IPS-20b (cell line): ENCODE data around the gene LAMA2.
"Not testable (repeated sequence)": the region's sequence is repeated elsewhere in the genome, so short reads cannot be mapped to it uniquely, and the experiment has no call there.

ENCODE experiments used
- H3K27ac ChIP-seq: one replicate; pipeline ENCODE4 v1.5.1; 2013; ENCODE audit warnings: low read length
- H3K27me3 ChIP-seq: 2 replicates; pipeline ENCODE4 v1.6.1; 2013; ENCODE audit warnings: mild to moderate bottlenecking, low read length, inconsistent platforms; ENCODE audit not compliant: insufficient read depth
- H3K36me3 ChIP-seq: 2 replicates; pipeline ENCODE4 v1.6.1; 2013; ENCODE audit warnings: low read depth, mild to moderate bottlenecking, inconsistent platforms, low read length, moderate library complexity; ENCODE audit not compliant: insufficient read depth
- H3K4me1 ChIP-seq: 2 replicates; pipeline ENCODE4 v1.6.1; 2013; ENCODE audit warnings: mild to moderate bottlenecking, control low read depth, inconsistent platforms, low read length, moderate library complexity; ENCODE audit not compliant: insufficient read depth
- H3K4me3 ChIP-seq: 2 replicates; pipeline ENCODE4 v1.5.1; 2013; ENCODE audit warnings: mild to moderate bottlenecking, low read length, inconsistent platforms
- H3K9ac ChIP-seq: 2 replicates; pipeline ENCODE4 v1.6.1; 2013; ENCODE audit warnings: low read depth, mild to moderate bottlenecking, inconsistent platforms, low read length, moderate library complexity
- H3K9me3 ChIP-seq: 2 replicates; pipeline ENCODE4 v1.6.1; 2013; ENCODE audit warnings: mild to moderate bottlenecking, low read depth, low read length, inconsistent platforms; ENCODE audit not compliant: insufficient read depth

The LAMA2 gene

DNA sequence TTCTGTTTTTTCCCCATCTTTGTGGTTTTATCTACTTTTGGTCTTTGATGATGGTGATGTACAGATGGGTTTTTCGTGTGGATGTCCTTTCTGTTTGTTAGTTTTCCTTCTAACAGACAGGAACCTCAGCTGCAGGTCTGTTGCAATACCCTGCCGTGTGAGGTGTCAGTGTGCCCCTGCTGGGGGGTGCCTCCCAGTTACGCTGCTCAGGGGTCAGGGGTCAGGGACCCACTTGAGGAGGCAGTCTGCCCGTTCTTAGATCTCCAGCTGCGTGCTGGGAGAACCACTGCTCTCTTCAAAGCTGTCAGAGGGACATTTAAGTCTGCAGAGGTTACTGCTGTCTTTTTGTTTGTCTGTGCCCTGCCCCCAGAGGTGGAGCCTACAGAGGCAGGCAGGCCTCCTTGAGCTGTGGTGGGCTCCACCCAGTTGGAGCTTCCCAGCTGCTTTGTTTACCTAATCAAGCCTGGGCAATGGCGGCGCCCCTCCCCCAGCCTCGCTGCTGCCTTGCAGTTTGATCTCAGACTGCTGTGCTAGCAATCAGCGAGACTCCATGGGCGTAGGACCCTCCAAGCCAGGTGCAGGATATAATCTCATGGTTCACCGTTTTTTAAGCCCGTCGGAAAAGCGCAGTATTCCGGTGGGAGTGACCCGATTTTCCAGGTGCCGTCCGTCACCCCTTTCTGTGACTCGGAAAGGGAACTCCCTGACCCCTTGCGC is 289.5 kb downstream of the LAMA2 start:
- H3K36me3 ChIP-seq, H3K27ac ChIP-seq, H3K27me3 ChIP-seq, H3K4me1 ChIP-seq, H3K9me3 ChIP-seq: not testable (repeated sequence)
- Histone ChIP-seq H3K4me3 (peak overlapping the region; percentile 59; the same call in 1 of the 2 replicates), H3K9ac (0 out of 2 replicates have a peak overlapping the region, but pooled peaks have one; percentile 32)

- H3K27ac ChIP-seq = no peak overlapping the region
- no peak overlapping the region for H3K4me3 ChIP-seq
- no peaks in the 10 kb centered on the region for H3K36me3 ChIP-seq
- H3K27me3 ChIP-seq = peaks cover 4% of the 10 kb centered on the region; the same call in 1 of the 2 replicates
- H3K4me1 ChIP-seq = no peaks in the 10 kb centered on the region
- no peak overlapping the region for H3K9ac ChIP-seq
- H3K9me3 ChIP-seq = no peaks in the 10 kb centered on the region
Measured at GRCh38 chr6:129175066-129175465, 292.1 kb downstream of the LAMA2 start.

DNA sequence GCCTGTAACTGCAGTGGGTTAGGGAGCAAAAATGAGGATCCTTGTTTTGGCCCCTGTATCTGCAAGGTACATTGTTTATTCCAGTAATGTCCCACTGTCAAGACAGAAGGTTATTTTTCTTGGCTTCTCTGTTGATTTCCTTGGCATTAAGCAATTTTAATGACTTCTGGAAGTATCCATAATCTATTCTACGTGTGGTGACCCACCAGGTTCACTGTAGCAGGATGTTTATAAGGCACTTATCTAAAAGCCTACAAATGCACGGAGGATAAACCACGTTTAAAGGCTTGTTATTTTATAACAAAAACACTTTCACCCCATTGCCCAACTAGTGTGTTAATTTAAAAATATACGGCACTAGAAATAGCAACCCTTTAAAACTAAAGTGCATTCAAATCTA is 294.9 kb downstream of the LAMA2 start:
- Histone ChIP-seq H3K4me3 (no peak overlapping the region), H3K4me1 (no peaks in the 10 kb centered on the region), H3K36me3 (no peaks in the 10 kb centered on the region), H3K27ac (no peak overlapping the region), H3K27me3 (peaks cover 4% of the 10 kb centered on the region; the same call in 1 of the 2 replicates), H3K9me3 (no peaks in the 10 kb centered on the region), H3K9ac (no peak overlapping the region)

DNA sequence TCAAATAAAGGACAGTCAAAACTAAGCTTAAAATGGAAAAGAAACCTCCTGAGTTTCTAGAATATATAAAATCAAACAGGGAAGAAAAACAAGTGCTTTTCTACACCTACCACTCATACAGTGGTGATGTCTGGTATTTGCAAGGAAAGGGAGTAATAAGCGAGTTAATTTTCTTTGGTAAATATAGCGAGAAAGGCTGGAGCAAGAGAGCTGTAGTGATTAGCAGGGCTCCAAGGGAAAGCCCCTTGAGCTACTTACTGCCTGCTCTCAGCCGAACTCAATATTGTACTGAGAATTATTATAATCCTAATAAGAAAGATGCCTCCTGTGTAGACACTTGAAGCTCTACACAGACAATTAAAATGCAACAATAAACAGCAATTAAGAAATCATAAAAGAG is 296.3 kb downstream of the LAMA2 start:
- H3K27me3 ChIP-seq = no peaks in the 10 kb centered on the region
- H3K4me3 ChIP-seq = no peak overlapping the region
- H3K9ac ChIP-seq = no peak overlapping the region
- H3K9me3 ChIP-seq = no peaks in the 10 kb centered on the region
- no peaks in the 10 kb centered on the region for H3K36me3 ChIP-seq
- no peaks in the 10 kb centered on the region for H3K4me1 ChIP-seq
- no peak overlapping the region for H3K27ac ChIP-seq

DNA sequence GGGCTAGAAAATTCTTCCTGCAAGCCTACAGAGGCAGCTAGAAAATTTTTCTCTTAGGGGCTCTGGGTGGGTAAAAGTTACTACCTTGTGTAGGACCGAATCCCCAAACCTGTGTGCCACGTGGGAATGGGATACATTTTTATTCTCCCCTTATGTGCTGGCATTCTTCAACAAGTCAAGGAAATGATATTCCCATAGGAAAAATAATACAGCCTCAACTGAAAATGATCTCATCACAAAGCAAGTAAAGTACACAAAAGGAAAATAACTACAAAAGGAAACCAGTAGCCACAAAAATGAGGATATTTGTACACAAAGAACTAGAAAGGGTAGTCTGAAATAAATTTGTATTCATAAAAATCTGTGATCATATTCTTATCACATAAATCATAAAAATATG is 298.1 kb downstream of the LAMA2 start:
- no peak overlapping the region for H3K27ac ChIP-seq
- H3K9me3 ChIP-seq = no peaks in the 10 kb centered on the region
- no peaks in the 10 kb centered on the region for H3K36me3 ChIP-seq
- H3K4me1 ChIP-seq = no peaks in the 10 kb centered on the region
- no peak overlapping the region for H3K9ac ChIP-seq
- H3K4me3 ChIP-seq = no peak overlapping the region
- no peaks in the 10 kb centered on the region for H3K27me3 ChIP-seq

DNA sequence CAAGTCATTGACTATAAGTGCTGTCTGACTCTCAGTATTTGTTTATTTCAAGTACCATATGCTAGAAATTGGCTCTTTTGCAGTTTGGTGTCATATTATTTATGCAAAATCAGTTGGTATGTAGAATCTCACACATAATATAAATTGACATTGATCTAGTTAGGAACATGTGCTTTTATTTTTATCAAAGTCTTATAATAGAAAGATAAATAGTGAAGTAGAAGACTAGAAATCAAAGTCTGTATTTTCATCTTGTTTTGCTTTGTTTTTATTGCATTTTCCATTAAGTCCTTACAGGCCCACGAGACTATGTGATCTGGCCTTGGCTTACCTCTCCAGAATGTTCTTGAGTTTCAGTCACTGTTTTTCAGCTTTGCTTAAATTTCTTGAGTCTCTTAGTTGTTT is 300.3 kb downstream of the LAMA2 start:
- H3K4me1 ChIP-seq = no peaks in the 10 kb centered on the region
- H3K9ac ChIP-seq = no peak overlapping the region
- H3K27me3 ChIP-seq = no peaks in the 10 kb centered on the region
- no peak overlapping the region for H3K4me3 ChIP-seq
- no peak overlapping the region for H3K27ac ChIP-seq
- no peaks in the 10 kb centered on the region for H3K9me3 ChIP-seq
- no peaks in the 10 kb centered on the region for H3K36me3 ChIP-seq

- Histone ChIP-seq H3K4me3 (no peak overlapping the region), H3K27ac (no peak overlapping the region), H3K9ac (no peak overlapping the region), H3K4me1 (no peaks in the 10 kb centered on the region), H3K36me3 (no peaks in the 10 kb centered on the region), H3K27me3 (no peaks in the 10 kb centered on the region), H3K9me3 (no peaks in the 10 kb centered on the region)
Measured at GRCh38 chr6:129183681-129184301, 300.9 kb downstream of the LAMA2 start.

DNA sequence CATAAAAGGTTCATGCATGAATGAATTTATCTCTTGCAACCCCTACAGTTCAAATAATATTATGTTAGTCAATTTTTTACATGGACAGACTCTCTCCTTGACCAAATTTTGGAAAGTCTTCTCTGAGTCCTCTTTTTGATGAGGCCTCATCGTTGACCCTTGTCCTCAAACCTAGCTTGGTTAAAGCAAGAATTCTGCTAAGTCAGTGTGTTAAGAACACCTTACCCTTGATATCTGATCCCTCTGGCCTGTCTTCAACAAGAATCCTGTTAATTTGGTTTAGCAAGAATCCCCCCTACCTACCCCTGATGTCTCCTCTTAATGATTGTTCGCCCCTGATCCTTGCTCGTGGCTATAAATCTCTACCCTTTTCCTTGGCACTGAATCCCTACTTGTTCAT is 301.4 kb downstream of the LAMA2 start:
- no peaks in the 10 kb centered on the region for H3K9me3 ChIP-seq
- no peaks in the 10 kb centered on the region for H3K4me1 ChIP-seq
- no peaks in the 10 kb centered on the region for H3K36me3 ChIP-seq
- H3K27ac ChIP-seq = no peak overlapping the region
- H3K27me3 ChIP-seq = no peaks in the 10 kb centered on the region
- no peak overlapping the region for H3K4me3 ChIP-seq
- no peak overlapping the region for H3K9ac ChIP-seq

GRCh38 chr6:129184808-129185366 is 301.9 kb downstream of the LAMA2 start:
- no peak overlapping the region for H3K27ac ChIP-seq
- no peaks in the 10 kb centered on the region for H3K9me3 ChIP-seq
- no peaks in the 10 kb centered on the region for H3K36me3 ChIP-seq
- no peak overlapping the region for H3K9ac ChIP-seq
- no peaks in the 10 kb centered on the region for H3K4me1 ChIP-seq
- H3K27me3 ChIP-seq = no peaks in the 10 kb centered on the region
- no peak overlapping the region for H3K4me3 ChIP-seq

DNA sequence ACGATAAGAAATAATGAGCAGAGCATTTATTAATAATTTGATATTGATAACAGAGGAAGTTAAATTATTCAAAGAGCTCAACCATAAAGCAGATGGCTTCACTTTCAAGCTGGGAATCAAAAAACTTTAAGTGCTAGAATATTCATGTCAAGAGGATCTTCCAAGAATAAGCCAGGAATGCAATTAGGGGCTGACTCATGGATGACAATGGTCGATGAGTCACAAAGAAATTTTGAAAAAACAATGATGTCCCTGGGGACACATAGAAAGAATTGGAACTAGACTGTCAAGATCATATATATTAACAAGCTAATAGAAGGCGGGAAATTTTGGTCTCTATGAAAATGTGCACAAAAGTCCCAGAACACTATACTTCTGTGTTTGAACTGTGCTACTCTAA is 304.1 kb downstream of the LAMA2 start:
- Histone ChIP-seq H3K36me3 (no peaks in the 10 kb centered on the region), H3K9ac (no peak overlapping the region), H3K4me1 (no peaks in the 10 kb centered on the region), H3K4me3 (no peak overlapping the region), H3K27ac (no peak overlapping the region), H3K9me3 (no peaks in the 10 kb centered on the region), H3K27me3 (no peaks in the 10 kb centered on the region)

GRCh38 chr6:129188306-129188705 is 305.4 kb downstream of the LAMA2 start:
- no peaks in the 10 kb centered on the region for H3K9me3 ChIP-seq
- no peaks in the 10 kb centered on the region for H3K4me1 ChIP-seq
- no peak overlapping the region for H3K4me3 ChIP-seq
- H3K27ac ChIP-seq = no peak overlapping the region
- no peaks in the 10 kb centered on the region for H3K27me3 ChIP-seq
- H3K9ac ChIP-seq = no peak overlapping the region
- H3K36me3 ChIP-seq = no peaks in the 10 kb centered on the region

DNA sequence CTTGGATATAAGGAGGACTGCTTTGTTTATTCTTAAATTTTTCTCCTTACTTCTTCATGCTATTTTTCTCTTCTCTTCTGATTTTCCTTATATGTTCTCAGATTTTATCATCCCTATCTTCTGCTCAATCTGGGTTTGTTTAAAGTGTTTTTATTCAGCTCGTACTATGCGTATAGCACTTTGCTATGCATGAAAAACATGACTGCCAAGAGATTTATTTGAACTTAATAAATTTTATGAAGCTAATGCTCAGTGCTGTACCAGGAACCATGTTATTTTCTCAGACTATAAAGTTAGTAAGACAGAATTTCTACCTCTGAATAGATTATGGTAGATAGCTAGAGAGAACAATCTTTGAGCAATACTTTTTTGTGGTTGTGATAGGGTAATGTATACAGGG is 305.9 kb downstream of the LAMA2 start:
- H3K27ac ChIP-seq = no peak overlapping the region
- no peak overlapping the region for H3K9ac ChIP-seq
- H3K4me3 ChIP-seq = no peak overlapping the region
- H3K4me1 ChIP-seq = no peaks in the 10 kb centered on the region
- no peaks in the 10 kb centered on the region for H3K9me3 ChIP-seq
- no peaks in the 10 kb centered on the region for H3K27me3 ChIP-seq
- no peaks in the 10 kb centered on the region for H3K36me3 ChIP-seq
